Erythroblast (primary cell): ENCODE measurements around the gene MYCBPAP.
"Not testable (repeated sequence)": the region's sequence is repeated elsewhere in the genome, so short reads cannot be mapped to it uniquely, and the experiment has no call there.

Source experiments
- DNase-seq, 2 experiments: peaks; one replicate each; lab custom pipeline; 2025; lab: John Stamatoyannopoulos, UW
- GATA1 ChIP-seq: IDR thresholded peaks from 2 replicates; pipeline ENCODE4 v1.6.1; 2011; ENCODE audit warnings: low read depth, mild to moderate bottlenecking, control low read depth, low read length, moderate library complexity
- POLR2A ChIP-seq: IDR thresholded peaks from 2 replicates; pipeline ENCODE4 v1.6.1; 2011; ENCODE audit warnings: mild to moderate bottlenecking, low read length

Gene MYCBPAP

GRCh38 chr17:50467114-50467854 is 41.0 kb upstream of the MYCBPAP start:
- TF ChIP-seq POLR2A (no peak), GATA1 (no peak)
- no peak for DNase-seq

- TF ChIP-seq POLR2A: no peak
- TF ChIP-seq GATA1: no peak
- DNase-seq: no peak
Measured at GRCh38 chr17:50467855-50468303, 40.4 kb upstream of the MYCBPAP start.

- DNase-seq: peak in 1 of 2 experiments; percentile 23
- TF ChIP-seq POLR2A: no peak
- no peak for TF ChIP-seq GATA1
Measured at GRCh38 chr17:50468304-50469207, 39.7 kb upstream of the MYCBPAP start, which contains the start of gene CHAD. Gene CHAD, minus strand, starts transcription at chr17:50468880. Its CDS starts 67 bp downstream, at chr17:50468813.

GRCh38 chr17:50469208-50469605 is 39.0 kb upstream of the MYCBPAP start:
- TF ChIP-seq POLR2A (no peak), GATA1 (no peak)
- no peak for DNase-seq

GRCh38 chr17:50469671-50470305 is 38.5 kb upstream of the MYCBPAP start:
- no peak for TF ChIP-seq GATA1
- TF ChIP-seq POLR2A: no peak
- no peak for DNase-seq

- TF ChIP-seq POLR2A (no peak), GATA1 (no peak)
- no peak for DNase-seq
Measured at GRCh38 chr17:50470426-50470825, 37.8 kb upstream of the MYCBPAP start.

- DNase-seq: no peak
- TF ChIP-seq POLR2A (no peak), GATA1 (no peak)
Measured at GRCh38 chr17:50471009-50471905, 37.0 kb upstream of the MYCBPAP start.

GRCh38 chr17:50472286-50472685 is 36.0 kb upstream of the MYCBPAP start:
- DNase-seq: no peak
- TF ChIP-seq POLR2A: no peak

- not testable (repeated sequence) for DNase-seq
Measured at GRCh38 chr17:50472761-50473161, 35.5 kb upstream of the MYCBPAP start.

GRCh38 chr17:50473901-50474300 is 34.3 kb upstream of the MYCBPAP start:
- no peak for DNase-seq

GRCh38 chr17:50474523-50474922 is 33.7 kb upstream of the MYCBPAP start:
- TF ChIP-seq GATA1: no peak
- TF ChIP-seq POLR2A: no peak
- no peak for DNase-seq

More at GRCh38 chr17:50473901-50474300, 34.3 kb upstream of the MYCBPAP start:
- TF ChIP-seq POLR2A (no peak), GATA1 (no peak)

- TF ChIP-seq GATA1 (no peak), POLR2A (no peak)
- DNase-seq: no peak
Measured at GRCh38 chr17:50475362-50475761, 32.9 kb upstream of the MYCBPAP start.

GRCh38 chr17:50475775-50476544 is 32.3 kb upstream of the MYCBPAP start:
- not testable (repeated sequence) for DNase-seq
